ENCODE results near the gene CREB3L4. TPM values are rescaled to one million over a fixed set of nuclear protein-coding genes. Genes with fewer than 3 reads are reported as not detected.

The CREB3L4 gene
- total RNA-seq, 1 experiment from 2014 or later: 9.0 TPM

- peak overlapping the region; percentile 92 for H3K4me3 ChIP-seq (ENCODE audit: low read depth, low read length)
- POLR2A ChIA-PET: interaction anchor here (0.6 to 1.7 kb wide), 5 partner anchors 17 to 179 kb away, joined by 3 to 20 read pairs (median 6); partner anchors contain the start of genes CREB3L4 and GATAD2B
- peak overlapping the region; percentile 44 for H3K27ac Mint-ChIP-seq (ENCODE audit: unreplicated experiment)
- no peaks in the 10 kb centered on the region for H3K27me3 Mint-ChIP-seq (ENCODE audit: insufficient read depth, unreplicated experiment)
- H3K9me3 ChIP-seq: no peaks in the 10 kb centered on the region
- peaks cover 59% of the 10 kb centered on the region for H3K36me3 Mint-ChIP-seq (ENCODE audit: insufficient read depth, unreplicated experiment)
- no peaks in the 10 kb centered on the region for H3K27me3 ChIP-seq (replicated peaks; ENCODE audit: control insufficient read depth, insufficient read depth, low read length)
- no TSS peak for BruUV-seq (replicated peaks)
- H3K4me1 ChIP-seq: peaks cover 8% of the 10 kb centered on the region
- no peak for TF ChIP-seq CTCF (IDR thresholded peaks at IDR 0.05; ENCODE audit: insufficient read depth in 1 of 2, low read depth in 1 of 2, low read length in 1 of 2, severe bottlenecking in 1 of 2, unreplicated experiment in 1 of 2)
- H3K4me1 Mint-ChIP-seq (ENCODE audit: low read depth, unreplicated experiment): peaks cover 7% of the 10 kb centered on the region
- H3K36me3 ChIP-seq (ENCODE audit: control insufficient read depth, insufficient read depth, low read length): peaks cover 3% of the 10 kb centered on the region; the same call in 1 of the 2 replicates
- CTCF ChIA-PET: interaction anchor here (0.6 to 2.0 kb wide), 9 partner anchors 11 to 302 kb away, joined by 4 to 24 read pairs (median 6); partner anchors contain the start of genes CREB3L4, CRTC2, GATAD2B and SLC39A1
- intact Hi-C loops (cut with micrococcal nuclease; ENCODE audit: unreplicated experiment): loop anchor here (1.0 to 2.0 kb wide), 2 partner anchors 23 to 40 kb away; partner anchors contain the start of genes GATAD2B and RAB13
- DNase-seq: peak; percentile 60 to 68
- H3K9me3 Mint-ChIP-seq (ENCODE audit: unreplicated experiment): no peaks in the 10 kb centered on the region
- H3K4me3 Mint-ChIP-seq (ENCODE audit: unreplicated experiment): peak overlapping the region; percentile 82
These were observed 21.7 kb upstream of the CREB3L4 start for GRCh38 chr1:153945795-153946621.

- DNase-seq: peak; percentile 85 to 92
- ChIA-PET CTCF (interaction anchor here (0.6 to 2.0 kb wide), 11 partner anchors 10 to 301 kb away, joined by 3 to 24 read pairs (median 5); partner anchors contain the start of genes CREB3L4, CRTC2, GATAD2B and INTS3), POLR2A (interaction anchor here (0.6 to 1.7 kb wide), 9 partner anchors 16 to 1247 kb away, joined by 3 to 20 read pairs (median 6); partner anchors contain the start of genes CREB3L4, GATAD2B and RPS27)
- Histone ChIP-seq H3K9me3 (no peaks in the 10 kb centered on the region), H3K4me1 (peaks cover 8% of the 10 kb centered on the region), H3K4me3 (ENCODE audit: low read depth, low read length) (peak within 1 kb of the TSS; percentile 92), H3K36me3 (ENCODE audit: control insufficient read depth, insufficient read depth, low read length) (peaks cover 3% of the 10 kb centered on the region), H3K27me3 (replicated peaks; ENCODE audit: control insufficient read depth, insufficient read depth, low read length) (no peaks in the 10 kb centered on the region)
- Mint-ChIP-seq H3K27me3 (ENCODE audit: insufficient read depth, unreplicated experiment) (no peaks in the 10 kb centered on the region), H3K36me3 (ENCODE audit: insufficient read depth, unreplicated experiment) (peaks cover 59% of the 10 kb centered on the region), H3K4me3 (ENCODE audit: unreplicated experiment) (peak within 1 kb of the TSS; percentile 82), H3K9me3 (ENCODE audit: unreplicated experiment) (no peaks in the 10 kb centered on the region), H3K4me1 (ENCODE audit: low read depth, unreplicated experiment) (peaks cover 7% of the 10 kb centered on the region), H3K27ac (ENCODE audit: unreplicated experiment) (peak within 1 kb of the TSS; percentile 57)
- peak; percentile 95 to 97 for TF ChIP-seq CTCF (IDR thresholded peaks at IDR 0.05; ENCODE audit: insufficient read depth in 1 of 2, low read depth in 1 of 2, low read length in 1 of 2, severe bottlenecking in 1 of 2, unreplicated experiment in 1 of 2)
- no TSS peak for BruUV-seq (replicated peaks)
- intact Hi-C loops (cut with micrococcal nuclease; ENCODE audit: unreplicated experiment): loop anchor here (1.0 to 2.0 kb wide), 2 partner anchors 24 to 40 kb away; partner anchors contain the start of genes GATAD2B and RAB13
These were observed 21.0 kb upstream of the CREB3L4 start, which contains the start of gene DENND4B for GRCh38 chr1:153946622-153947241. TSS of gene DENND4B (minus strand) at chr1:153946718. CDS start at chr1:153944374, 2,344 bp downstream.

GRCh38 chr1:153951183-153951582 lies 16.5 kb upstream of the CREB3L4 start:
- H3K4me3 Mint-ChIP-seq (ENCODE audit: unreplicated experiment): no peak overlapping the region
- peaks cover 52% of the 10 kb centered on the region for H3K36me3 Mint-ChIP-seq (ENCODE audit: insufficient read depth, unreplicated experiment)
- no TSS peak for BruUV-seq (replicated peaks)
- no peak overlapping the region for H3K4me3 ChIP-seq (ENCODE audit: low read depth, low read length)
- peaks cover 6% of the 10 kb centered on the region for H3K36me3 ChIP-seq (ENCODE audit: control insufficient read depth, insufficient read depth, low read length)
- no peaks in the 10 kb centered on the region for H3K9me3 ChIP-seq
- no peaks in the 10 kb centered on the region for H3K9me3 Mint-ChIP-seq (ENCODE audit: unreplicated experiment)
- H3K27me3 ChIP-seq (replicated peaks; ENCODE audit: control insufficient read depth, insufficient read depth, low read length): no peaks in the 10 kb centered on the region
- H3K4me1 Mint-ChIP-seq (ENCODE audit: low read depth, unreplicated experiment): peaks cover 21% of the 10 kb centered on the region
- H3K27me3 Mint-ChIP-seq (ENCODE audit: insufficient read depth, unreplicated experiment): no peaks in the 10 kb centered on the region
- no peak for DNase-seq
- intact Hi-C loops (cut with micrococcal nuclease; ENCODE audit: unreplicated experiment): no loop called here
- peaks cover 17% of the 10 kb centered on the region for H3K4me1 ChIP-seq
- ChIA-PET CTCF (no interaction called here), POLR2A (no interaction called here)
- H3K27ac Mint-ChIP-seq (ENCODE audit: unreplicated experiment): no peak overlapping the region
- TF ChIP-seq CTCF (IDR thresholded peaks at IDR 0.05; ENCODE audit: insufficient read depth in 1 of 2, low read depth in 1 of 2, low read length in 1 of 2, severe bottlenecking in 1 of 2, unreplicated experiment in 1 of 2): no peak
